Adrenal gland (tissue), 12 donors: Measurements from ENCODE around the gene GLIS1. TPM values are rescaled to one million over a fixed set of nuclear protein-coding genes. Genes with fewer than 3 reads are reported as not detected.

ENCODE experiments used
- DNase-seq, 7 donors: peaks; one replicate each; pipeline ENCODE4 v3.0.0-alpha.2; 2019 to 2020
- H3K27ac ChIP-seq, 5 donors: fragments of 200-600 bp; sonication (generic) in 4 of 5; 1 replicate in 3 of 5; 2 replicates in 2 of 5; pipeline versions ENCODE4 v1.5.1 to v1.8.0; 2016 to 2020; ENCODE audit warnings: mild to moderate bottlenecking in 1 of 5
- H3K27me3 ChIP-seq: fragments of 200-600 bp; 2 replicates; pipeline ENCODE4 v1.8.0; 2021
- H3K36me3 ChIP-seq, 2 donors: fragments of 200-600 bp; replicated peaks in 1 of 2; 1 replicate in 1 of 2; 2 replicates in 1 of 2; pipeline versions ENCODE4 v1.5.1 to v1.8.0; 2018 to 2022
- H3K4me1 ChIP-seq, 2 donors: fragments of 200-600 bp; replicated peaks in 1 of 2; 1 replicate in 1 of 2; 2 replicates in 1 of 2; pipeline versions ENCODE4 v1.5.1 to v1.8.0; 2018 to 2021
- H3K4me3 ChIP-seq, 4 donors: fragments of 200-600 bp; sonication (generic) in 3 of 4; one replicate each; pipeline ENCODE4 v1.5.1; 2016 to 2018
- H3K9me3 ChIP-seq, 3 donors: fragments of 200-600 bp; sonication (generic) in 1 of 3; replicated peaks in 1 of 3; 1 replicate in 2 of 3; 2 replicates in 1 of 3; pipeline versions ENCODE4 v1.5.1 to v1.8.0; 2016 to 2021
- CTCF ChIP-seq, 6 experiments: fragments of 450-650 bp in 4 of 6; fragments of 200-600 bp in 2 of 6; sonication (generic) in 1 of 6; IDR thresholded peaks; 1 replicate in 5 of 6; 2 replicates in 1 of 6; pipeline versions ENCODE4 v1.5.1 to v1.8.0; 2016 to 2021; ENCODE audit warnings: antibody characterized with exemption in 6 of 6, mild to moderate bottlenecking in 2 of 6, moderate library complexity in 1 of 6
- POLR2A ChIP-seq, 2 donors: fragments of 450-650 bp; IDR thresholded peaks; one replicate each; pipeline ENCODE4 v1.6.1; 2017; ENCODE audit warnings: antibody characterized with exemption in 2 of 2, mild to moderate bottlenecking in 2 of 2, moderate library complexity in 1 of 2
- WGBS, 4 donors: extraction: QIAGEN DNeasy Blood & Tissue Kit in 2 of 4; methylation state at CpG; one replicate each; pipeline versions ENCODE4 v1.1.5 to v1.1.7; 2013 to 2017; 5-methylcytosine and 5-hydroxymethylcytosine counted together
- intact Hi-C, 2 donors: fragments of 100-400 bp; cut with DNase I; formaldehyde crosslinking; loops; one replicate each; pipeline versions ENCODE4 v1.14.1 to v1.15.0; 2022 to 2023
- polyA plus RNA-seq, 3 donors: library from polyadenylated mRNA; stranded (reverse); fragments of 200-250 nt in 2 of 3; fragments of 350-450 nt in 1 of 3; fragmentation: Illumina TruSeq in 1 of 3; extraction: RNeasy Lipid Tissue Mini Kit (QIAGEN cat#74804) in 1 of 3; gene quantifications; one replicate each; pipeline ENCODE4 v1.2.3, GENCODE V29; 2013 to 2014
- total RNA-seq, 9 donors: library from RNA; depleted of rRNA in 4 of 9; stranded (reverse); fragments of >200 nt in 4 of 9; fragments of 120-200 nt in 1 of 9; fragmentation: NEBNext Ultra II Directional in 1 of 9; extraction: Animal tissue kit (Norgen Biotek cat#: 25700) in 1 of 9; gene quantifications; one replicate each; pipeline versions ENCODE4 v1.1.0 to v1.2.4, GENCODE V29; 2013 to 2023
- donor health status: healthy with polysubstance abuse.
- donor health status: Bipolar disorder and iron deficiency.
- donor health status: DM: yes; HTN: yes; CAD: no.
- donor health status: DM: no; HTN: no; CAD: no.
- donor health status: DM: no; HTN: no; CAD: no.
- donor health status: DM: yes; HTN: yes; CAD: no.

The GLIS1 gene
- total and polyA plus RNA-seq, 12 donors, result 0.08 to 0.37 (median 0.14) TPM; not detected in 6

GRCh38 chr1:53694718-53695091 lies 44.3 kb downstream of the GLIS1 start:
- intact Hi-C loops, result no loop called here
- no peaks in the 10 kb centered on the region for H3K36me3 ChIP-seq
- WGBS, 4 donors, result 84 to 91% (median 91%) methylated on average over 9 to 10 of the region's 10 CpGs
- no peaks in the 10 kb centered on the region for H3K4me1 ChIP-seq
- no peaks in the 10 kb centered on the region for H3K9me3 ChIP-seq
- no peak overlapping the region for H3K27ac ChIP-seq
- H3K27me3 ChIP-seq, result no peaks in the 10 kb centered on the region
- TF ChIP-seq CTCF (IDR thresholded peaks at IDR 0.05) (no peak), POLR2A (IDR thresholded peaks at IDR 0.05) (no peak)
- no peak for DNase-seq
- H3K4me3 ChIP-seq, result no peak overlapping the region

GRCh38 chr1:53693773-53694717 lies 44.9 kb downstream of the GLIS1 start:
- Histone ChIP-seq H3K4me1 (no peaks in the 10 kb centered on the region), H3K27me3 (no peaks in the 10 kb centered on the region), H3K4me3 (no peak overlapping the region), H3K27ac (no peak overlapping the region), H3K36me3 (no peaks in the 10 kb centered on the region), H3K9me3 (no peaks in the 10 kb centered on the region)
- 65 to 81% (median 69%) methylated on average over 8 to 22 of the region's 22 CpGs for WGBS, 4 donors
- intact Hi-C loops, result no loop called here
- no peak for DNase-seq
- TF ChIP-seq POLR2A (IDR thresholded peaks at IDR 0.05) (no peak), CTCF (IDR thresholded peaks at IDR 0.05) (no peak)

GRCh38 chr1:53693339-53693738 lies 45.6 kb downstream of the GLIS1 start:
- Histone ChIP-seq H3K4me3 (no peak overlapping the region), H3K36me3 (no peaks in the 10 kb centered on the region), H3K27me3 (no peaks in the 10 kb centered on the region), H3K9me3 (no peaks in the 10 kb centered on the region), H3K4me1 (no peaks in the 10 kb centered on the region), H3K27ac (no peak overlapping the region)
- WGBS, 4 donors, result 53 to 66% (median 58%) methylated on average over 7 to 8 of the region's 8 CpGs
- intact Hi-C loops, result no loop called here
- no peak for DNase-seq
- no peak for TF ChIP-seq CTCF (IDR thresholded peaks at IDR 0.05)
- TF ChIP-seq POLR2A (IDR thresholded peaks at IDR 0.05), result no peak

- intact Hi-C loops, result no loop called here
These were observed 47.6 kb downstream of the GLIS1 start for GRCh38 chr1:53691326-53691725.

More at GRCh38 chr1:53691326-53691725, 47.6 kb downstream of the GLIS1 start:
- TF ChIP-seq CTCF (IDR thresholded peaks at IDR 0.05) (no peak), POLR2A (IDR thresholded peaks at IDR 0.05) (no peak)
- 76 to 89% (median 85%) methylated on average over 7 of the region's 7 CpGs for WGBS, 4 donors
- no peak for DNase-seq
- Histone ChIP-seq H3K4me1 (no peaks in the 10 kb centered on the region), H3K27me3 (no peaks in the 10 kb centered on the region), H3K4me3 (no peak overlapping the region), H3K27ac (no peak overlapping the region), H3K9me3 (no peaks in the 10 kb centered on the region), H3K36me3 (no peaks in the 10 kb centered on the region)
